ENCODE results near the gene TMEM178A. TPM values are rescaled to one million over a fixed set of nuclear protein-coding genes. Genes with fewer than 3 reads are reported as not detected.

TMEM178A gene
- total and polyA plus RNA-seq, 2 of the 4 experiments (the other 2 are of a cell fraction) = 0.18 to 1.8 TPM

DNA sequence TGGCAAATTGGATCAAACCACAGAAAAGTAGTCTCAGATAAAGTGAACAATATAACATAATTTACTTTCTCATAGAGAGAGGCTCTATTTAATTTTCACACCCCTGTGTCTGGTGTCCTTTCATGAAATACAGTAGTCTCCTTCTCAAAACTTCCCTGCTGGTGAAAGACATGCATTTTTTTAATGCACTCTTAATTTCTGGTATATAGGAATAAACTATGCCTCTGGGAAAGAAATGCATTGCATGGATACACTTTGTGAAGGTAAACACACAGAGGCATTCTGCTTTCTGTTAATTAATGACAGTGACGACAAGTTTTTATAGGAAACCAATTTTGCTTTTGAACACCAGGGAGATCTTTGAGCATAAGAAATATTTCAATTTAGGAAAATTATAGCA lies 24.1 kb upstream of the TMEM178A start:
- POLR2A ChIA-PET (ENCODE audit: unreplicated experiment) = no interaction called here
- Histone ChIP-seq H3K27ac (ENCODE audit: insufficient read depth, low read length) (no peak overlapping the region), H4K20me1 (ENCODE audit: insufficient read depth, low read length) (no peaks in the 10 kb centered on the region), H2BK15ac (ENCODE audit: low read depth, low read length) (no peak overlapping the region), H3K4ac (ENCODE audit: low read depth, low read length) (no peak overlapping the region), H3K56ac (ENCODE audit: extremely low read depth, insufficient read depth, low read length) (no peak overlapping the region), H2AFZ (replicated peaks; ENCODE audit: low read length, poor library complexity) (no peak overlapping the region), H3K14ac (replicated peaks; ENCODE audit: low read depth, low read length) (no peak overlapping the region), H3K23ac (ENCODE audit: low read depth, low read length) (no peak overlapping the region), H3K4me1 (ENCODE audit: control insufficient read depth, insufficient read depth, low read length) (peaks cover 2% of the 10 kb centered on the region), H3K18ac (ENCODE audit: low read depth, low read length) (no peak overlapping the region), H3K79me1 (ENCODE audit: low read depth in 1 of 2, low read length in 2 of 2) (no peaks in the 10 kb centered on the region), H3K9me3 (ENCODE audit: control insufficient read depth, insufficient read depth, low read length) (no peaks in the 10 kb centered on the region), H3K4me3 (ENCODE audit: insufficient read depth, low read depth, low read length) (no peak overlapping the region), H3K4me2 (ENCODE audit: low read depth, low read length) (no peak overlapping the region), H2AK5ac (ENCODE audit: low read depth, low read length) (no peak overlapping the region), H3K27me3 (ENCODE audit: control insufficient read depth, insufficient read depth, low read length) (no peaks in the 10 kb centered on the region), H3K9me1 (ENCODE audit: insufficient read depth, low read length) (no peaks in the 10 kb centered on the region), H4K5ac (ENCODE audit: low read depth, low read length) (no peak overlapping the region), H3K9ac (ENCODE audit: low read depth, low read length) (no peak overlapping the region), H2BK120ac (ENCODE audit: low read depth, low read length) (no peak overlapping the region), H4K91ac (ENCODE audit: insufficient read depth, low read depth, low read length) (no peak overlapping the region), H2BK20ac (ENCODE audit: low read depth, low read length) (no peak overlapping the region), H2BK5ac (ENCODE audit: low read depth, low read length, poor library complexity, severe bottlenecking) (no peak overlapping the region), H3K36me3 (ENCODE audit: control insufficient read depth, insufficient read depth, low read length) (no peaks in the 10 kb centered on the region), H4K8ac (ENCODE audit: low read depth in 2 of 2, low read length in 2 of 2) (no peak overlapping the region), H2AK9ac (replicated peaks; ENCODE audit: low read depth, low read length, poor library complexity) (no peak overlapping the region)
- no TSS peak for BruUV-seq (replicated peaks)
- DNase-seq = no peak
- CTCF ChIA-PET = no interaction called here
- dilution Hi-C loops (cut with HindIII; ENCODE audit: low sequenced_read_pairs, unreplicated experiment) = no loop called here
- intact Hi-C loops (cut with micrococcal nuclease) = no loop called here
- in situ Hi-C loops (cut with MboI; ENCODE audit: low sequenced_read_pairs) = no loop called here
- WGBS, 2 experiments (ENCODE audit: extremely low coverage in 2 of 2, insufficient read length in 1 of 2) = no CpG with 5 or more reads among the region's 1 CpG
- no peak for ATAC-seq (ENCODE audit: low read depth)
- TF ChIP-seq RAD21 (IDR thresholded peaks at IDR 0.05; ENCODE audit: low read length) (no peak), RCOR1 (IDR thresholded peaks at IDR 0.05; ENCODE audit: insufficient replicate concordance, low read length) (no peak), CHD1 (IDR thresholded peaks at IDR 0.05; ENCODE audit: low read depth, low read length) (no peak), CEBPB (IDR thresholded peaks at IDR 0.05; ENCODE audit: low read depth, low read length) (no peak), POLR2A (IDR thresholded peaks at IDR 0.05; ENCODE audit: low read depth, low read length) (no peak), MAZ (IDR thresholded peaks at IDR 0.05; ENCODE audit: borderline replicate concordance, low read depth, low read length) (no peak), ELK1 (IDR thresholded peaks at IDR 0.05; ENCODE audit: borderline replicate concordance, low read depth, low read length) (no peak), FOS (IDR thresholded peaks at IDR 0.05; ENCODE audit: low read depth, low read length) (no peak), MAFK (IDR thresholded peaks at IDR 0.05; ENCODE audit: low read depth, low read length) (no peak)
- TF ChIP-seq, protein P1, sequence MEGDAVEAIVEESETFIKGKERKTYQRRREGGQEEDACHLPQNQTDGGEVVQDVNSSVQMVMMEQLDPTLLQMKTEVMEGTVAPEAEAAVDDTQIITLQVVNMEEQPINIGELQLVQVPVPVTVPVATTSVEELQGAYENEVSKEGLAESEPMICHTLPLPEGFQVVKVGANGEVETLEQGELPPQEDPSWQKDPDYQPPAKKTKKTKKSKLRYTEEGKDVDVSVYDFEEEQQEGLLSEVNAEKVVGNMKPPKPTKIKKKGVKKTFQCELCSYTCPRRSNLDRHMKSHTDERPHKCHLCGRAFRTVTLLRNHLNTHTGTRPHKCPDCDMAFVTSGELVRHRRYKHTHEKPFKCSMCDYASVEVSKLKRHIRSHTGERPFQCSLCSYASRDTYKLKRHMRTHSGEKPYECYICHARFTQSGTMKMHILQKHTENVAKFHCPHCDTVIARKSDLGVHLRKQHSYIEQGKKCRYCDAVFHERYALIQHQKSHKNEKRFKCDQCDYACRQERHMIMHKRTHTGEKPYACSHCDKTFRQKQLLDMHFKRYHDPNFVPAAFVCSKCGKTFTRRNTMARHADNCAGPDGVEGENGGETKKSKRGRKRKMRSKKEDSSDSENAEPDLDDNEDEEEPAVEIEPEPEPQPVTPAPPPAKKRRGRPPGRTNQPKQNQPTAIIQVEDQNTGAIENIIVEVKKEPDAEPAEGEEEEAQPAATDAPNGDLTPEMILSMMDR (conservative IDR thresholded peaks at IDR 0.05; ENCODE audit: low read depth, low read length) = no peak
- TF ChIP-seq, protein P2, sequence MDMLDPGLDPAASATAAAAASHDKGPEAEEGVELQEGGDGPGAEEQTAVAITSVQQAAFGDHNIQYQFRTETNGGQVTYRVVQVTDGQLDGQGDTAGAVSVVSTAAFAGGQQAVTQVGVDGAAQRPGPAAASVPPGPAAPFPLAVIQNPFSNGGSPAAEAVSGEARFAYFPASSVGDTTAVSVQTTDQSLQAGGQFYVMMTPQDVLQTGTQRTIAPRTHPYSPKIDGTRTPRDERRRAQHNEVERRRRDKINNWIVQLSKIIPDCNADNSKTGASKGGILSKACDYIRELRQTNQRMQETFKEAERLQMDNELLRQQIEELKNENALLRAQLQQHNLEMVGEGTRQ (IDR thresholded peaks at IDR 0.05; ENCODE audit: low read depth, low read length) = no peak

Data from IMR-90 (cell line).